GM12891 (cell line): Measurements from ENCODE around the gene SYT1.

Source experiments
- PAX5 ChIP-seq: IDR thresholded peaks from 2 replicates; pipeline ENCODE4 v1.6.1; 2011; ENCODE audit warnings: low read length, moderate library complexity, mild to moderate bottlenecking; ENCODE audit not compliant: insufficient read depth, severe bottlenecking
- POLR2AphosphoS5 ChIP-seq: IDR thresholded peaks from 2 replicates; pipeline ENCODE4 v1.6.1; 2011; ENCODE audit warnings: low read depth, low read length, control low read depth
- TAF1 ChIP-seq: IDR thresholded peaks from 2 replicates; pipeline ENCODE4 v1.6.1; 2011; ENCODE audit warnings: low read depth, low read length, control low read depth

DNA sequence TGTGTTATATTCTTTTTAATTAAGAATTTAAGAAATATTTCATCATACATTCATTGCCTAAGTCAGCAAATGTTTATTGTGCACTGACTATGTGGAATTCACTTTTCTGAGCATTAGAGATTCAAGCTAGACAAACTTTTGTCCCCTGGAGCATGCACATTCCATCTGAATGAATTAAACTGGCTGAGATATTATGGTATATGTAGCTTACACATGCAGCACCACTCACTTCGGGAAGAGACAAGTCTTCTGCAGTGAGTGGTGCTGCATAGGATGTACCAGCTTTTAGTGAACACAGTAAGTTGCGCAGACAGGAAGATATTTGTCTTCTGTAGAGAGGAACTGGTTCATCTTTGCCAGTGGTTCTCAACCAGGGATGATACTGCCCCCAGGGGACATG, 318.4 kb downstream of the SYT1 start:
- no peak for TF ChIP-seq POLR2AphosphoS5
- TF ChIP-seq TAF1, result no peak
- no peak for TF ChIP-seq PAX5
